Activated naive CD4-positive, alpha-beta T cell treated with anti-CD3 and anti-CD28 coated beads, Interleukin-2, amount 50 U/mL, for 16 hours (primary cell): Measurements from ENCODE around the gene PRDM13.
A peak's percentile ranks its signal among the peaks of the same experiment; 100 is the strongest.
"Not testable (repeated sequence)": the region's sequence is repeated elsewhere in the genome, so short reads cannot be mapped to it uniquely, and the experiment has no call there.

Experiments
- DNase-seq: peaks from one replicate; pipeline ENCODE4 v3.0.0-alpha.2; 2020

Gene PRDM13

GRCh38 chr6:99606656-99607415, at the start of gene PRDM13:
Gene PRDM13, plus strand, starts transcription at chr6:99606833. Its CDS starts 202 bp downstream, at chr6:99607035.
- DNase-seq: no peak

- DNase-seq: no peak
Measured at GRCh38 chr6:99559057-99559456, 47.6 kb upstream of the PRDM13 start.

- DNase-seq: no peak
Measured at GRCh38 chr6:99560668-99561067, 46.0 kb upstream of the PRDM13 start.

- no peak for DNase-seq
Measured at GRCh38 chr6:99563056-99563723, 43.4 kb upstream of the PRDM13 start.

- DNase-seq: peak; percentile 89
Measured at GRCh38 chr6:99568103-99568933, 38.3 kb upstream of the PRDM13 start, which contains the start of gene CCNC. Gene CCNC, minus strand, starts transcription at chr6:99568660. Its CDS starts 133 bp downstream, at chr6:99568527.

GRCh38 chr6:99573980-99574617, 32.5 kb upstream of the PRDM13 start:
- no peak for DNase-seq

- no peak for DNase-seq
Measured at GRCh38 chr6:99575544-99576227, 30.9 kb upstream of the PRDM13 start.

- no peak for DNase-seq
Measured at GRCh38 chr6:99579781-99580180, 26.9 kb upstream of the PRDM13 start.

- no peak for DNase-seq
Measured at GRCh38 chr6:99587792-99588191, 18.8 kb upstream of the PRDM13 start.

GRCh38 chr6:99588618-99589289, 17.9 kb upstream of the PRDM13 start:
- peak; percentile 74 for DNase-seq

GRCh38 chr6:99589290-99589672, 17.4 kb upstream of the PRDM13 start:
- DNase-seq: no peak

GRCh38 chr6:99589907-99590493, 16.6 kb upstream of the PRDM13 start:
- no peak for DNase-seq

- DNase-seq: no peak
Measured at GRCh38 chr6:99590728-99591672, 15.6 kb upstream of the PRDM13 start.

GRCh38 chr6:99591673-99592364, 14.8 kb upstream of the PRDM13 start:
- no peak for DNase-seq

GRCh38 chr6:99592900-99593299, 13.7 kb upstream of the PRDM13 start:
- DNase-seq: no peak

- not testable (repeated sequence) for DNase-seq
Measured at GRCh38 chr6:99594696-99595095, 11.9 kb upstream of the PRDM13 start.

- DNase-seq: no peak
Measured at GRCh38 chr6:99602520-99603420, 3.9 kb upstream of the PRDM13 start.

GRCh38 chr6:99603421-99604165, 3.0 kb upstream of the PRDM13 start:
- peak; percentile 20 for DNase-seq
